HL-60 (cell line): ENCODE data around the gene STARD9.

Experiments
- CTCF ChIP-seq: IDR thresholded peaks from one replicate; pipeline ENCODE4 v1.5.1; 2011; ENCODE audit warnings: low read length, control low read depth, inconsistent platforms; ENCODE audit not compliant: insufficient read depth
- POLR2AphosphoS5 ChIP-seq: IDR thresholded peaks from 2 replicates; pipeline ENCODE4 v1.6.1; 2012; ENCODE audit warnings: low read depth

- TF ChIP-seq CTCF (no peak), POLR2AphosphoS5 (no peak)
These were observed 36.1 kb downstream of the STARD9 start for GRCh38 chr15:42611532-42611931.
